Endometrial microvascular endothelial cells (primary cell): ENCODE results near the gene RLN3. TPM values are rescaled to one million over a fixed set of nuclear protein-coding genes. Genes with fewer than 3 reads are reported as not detected.

Source experiments
- in situ Hi-C: cut with HindIII; loops from 2 replicates; pipeline ENCODE4 v1.10.0; 2017; ENCODE audit warnings: low sequenced_read_pairs, low pct_unique_long_range_greater_than_20kb; ENCODE audit errors: inconsistent ontology term
- total RNA-seq: library from RNA; depleted of rRNA; stranded (reverse); fragments of >200 nt; gene quantifications from one replicate; pipeline ENCODE4 v1.2.3, GENCODE V29; 2015; ENCODE audit errors: inconsistent ontology term

The RLN3 gene
- total RNA-seq, 1 donor from 2014 or later = not detected

- in situ Hi-C loops = no loop called here
Measured at GRCh38 chr19:14063105-14063504, 35.2 kb downstream of the RLN3 start.

- in situ Hi-C loops = no loop called here
Measured at GRCh38 chr19:14066134-14066533, 38.2 kb downstream of the RLN3 start.

GRCh38 chr19:14070268-14071050 lies 42.5 kb downstream of the RLN3 start:
- in situ Hi-C loops = no loop called here

- in situ Hi-C loops = no loop called here
Measured at GRCh38 chr19:14072535-14073260, 44.8 kb downstream of the RLN3 start, which contains the start of gene MISP3. Gene MISP3 (plus strand): TSS chr19:14072786. CDS start chr19:14073310, 524 bp downstream.

GRCh38 chr19:14073261-14073924 lies 45.4 kb downstream of the RLN3 start:
- in situ Hi-C loops = no loop called here

- in situ Hi-C loops = no loop called here
Measured at GRCh38 chr19:14073925-14074838, 46.2 kb downstream of the RLN3 start.

GRCh38 chr19:14078411-14078810 lies 50.5 kb downstream of the RLN3 start:
- in situ Hi-C loops = loop anchor here (25.0 kb wide), 1 partner anchor 191 kb away; the partner anchor contains the start of gene NANOS3

Other genes with a start within 250 kb of the RLN3 start
- gene ZSWIM4, start 232.7 kb upstream of the RLN3 start, total RNA-seq = 5.5 TPM
- not detected for gene NANOS3, start 151.0 kb upstream of the RLN3 start, total RNA-seq
- gene BRME1, start 122.0 kb upstream of the RLN3 start, total RNA-seq = not detected
- 33.8 TPM for gene CC2D1A, start 121.9 kb upstream of the RLN3 start, total RNA-seq
- 0.09 TPM for gene PODNL1, start 89.7 kb upstream of the RLN3 start, total RNA-seq
- gene DCAF15, start 75.6 kb upstream of the RLN3 start, total RNA-seq = 49.3 TPM
- 4.6 TPM for gene RFX1, start 21.8 kb upstream of the RLN3 start, total RNA-seq
- 17.5 TPM for gene IL27RA, start 3.6 kb downstream of the RLN3 start, total RNA-seq
- not detected for gene PALM3, start 33.9 kb downstream of the RLN3 start, total RNA-seq
- gene MISP3, start 44.6 kb downstream of the RLN3 start, total RNA-seq = not detected
- not detected for gene C19orf67, start 57.6 kb downstream of the RLN3 start, total RNA-seq
- gene SAMD1, start 62.6 kb downstream of the RLN3 start, total RNA-seq = 20.3 TPM
- gene PRKACA, start 89.6 kb downstream of the RLN3 start, total RNA-seq = 138 TPM
- gene ASF1B, start 108.4 kb downstream of the RLN3 start, total RNA-seq = 46.6 TPM
- 0.09 TPM for gene ADGRL1, start 178.0 kb downstream of the RLN3 start, total RNA-seq